A549 (cell line): Measurements from ENCODE around the gene ARFGAP2. TPM values are rescaled to one million over a fixed set of nuclear protein-coding genes. Genes with fewer than 3 reads are reported as not detected.

Source experiments
- ATAC-seq, 2 experiments: fragments of 200-7000 bp in 1 of 2; fragments of >200 bp in 1 of 2; cut with Nextera tagmentation in 1 of 2; cut with Tn5 transposase in 1 of 2; 3 replicates each; pipeline versions ENCODE4 v1.8.0 to v1.9.1; 2018 to 2020; ENCODE audit warnings: mild to moderate bottlenecking in 1 of 2, moderate library complexity in 1 of 2
- CTCF ChIA-PET: fragments of 300-600 bp; sonication (Branson Sonifier 250); formaldehyde crosslinking; extraction: SDS; loops from one replicate; lab custom pipeline; 2021; ENCODE audit warnings: antibody characterized with exemption, inconsistent platforms; lab: Yijun Ruan, JAX
- POLR2A ChIA-PET: fragments of 350-600 bp; formaldehyde crosslinking; extraction: SDS; loops from one replicate; lab custom pipeline; 2021; ENCODE audit warnings: antibody characterized with exemption, inconsistent platforms; lab: Yijun Ruan, JAX
- DNase-seq, 2 experiments: peaks; one replicate each; pipeline versions ENCODE4 v3.0.0 to v3.0.0-alpha.2; 2011 to 2016; ENCODE audit warnings: low read depth in 1 of 2, low spot score in 1 of 2
- FAIRE-seq: peaks from 2 replicates; lab custom pipeline; 2011; peaks lifted over from hg19 to GRCh38; lab: Jason Lieb, UNC
- H3K27ac ChIP-seq, 2 experiments: fragments of >200 bp; sonication (Bioruptor Twin); formaldehyde crosslinking; 3 replicates each; pipeline ENCODE4 v1.5.1; 2016 to 2017
- H3K4me1 ChIP-seq: fragments of >200 bp; sonication (Bioruptor Twin); formaldehyde crosslinking; 3 replicates; pipeline ENCODE4 v1.6.1; 2016
- H3K4me2 ChIP-seq: fragments of >200 bp; sonication (Bioruptor Twin); formaldehyde crosslinking; 3 replicates; pipeline ENCODE4 v1.6.1; 2016
- H3K4me3 ChIP-seq: fragments of >200 bp; sonication (Bioruptor Twin); formaldehyde crosslinking; 3 replicates; pipeline ENCODE4 v1.5.1; 2016
- H3K9me3 ChIP-seq: fragments of >200 bp; sonication (Bioruptor Twin); formaldehyde crosslinking; 3 replicates; pipeline ENCODE4 v1.6.1; 2016
- BHLHE40 ChIP-seq: IDR thresholded peaks from 2 replicates; pipeline ENCODE4 v1.6.1; 2012; ENCODE audit warnings: low read depth, low read length, inconsistent platforms
- CBX2 ChIP-seq: fragments of 200-600 bp; sonication (generic); IDR thresholded peaks from 2 replicates; pipeline ENCODE4 v1.6.1; 2016; ENCODE audit warnings: low read depth, mild to moderate bottlenecking, borderline replicate concordance
- CHD2 ChIP-seq: fragments of 150-350 bp; IDR thresholded peaks from 2 replicates; pipeline ENCODE4 v1.6.1; 2014; ENCODE audit warnings: low read length; ENCODE audit not compliant: partially characterized antibody
- EHMT2 ChIP-seq: fragments of 200-600 bp; sonication (generic); IDR thresholded peaks from 2 replicates; pipeline ENCODE4 v1.6.1; 2016; ENCODE audit warnings: antibody characterized with exemption, low read depth, mild to moderate bottlenecking, moderate library complexity
- ESRRA ChIP-seq: fragments of 150-350 bp; IDR thresholded peaks from 2 replicates; pipeline ENCODE4 v1.6.1; 2014; ENCODE audit warnings: mild to moderate bottlenecking, low read length, borderline replicate concordance
- FOSL2 ChIP-seq, 2 experiments: fragments of 450-650 bp in 1 of 2; fragments of >200 bp in 1 of 2; sonication (Bioruptor Twin) in 1 of 2; formaldehyde crosslinking; IDR thresholded peaks; 2 replicates each; pipeline versions ENCODE4 v1.5.0 to v1.6.1; 2016 to 2020; ENCODE audit warnings: mild to moderate bottlenecking in 1 of 2, moderate library complexity in 1 of 2
- GATA3 ChIP-seq: IDR thresholded peaks from 2 replicates; pipeline ENCODE4 v1.6.1; 2012; ENCODE audit warnings: borderline replicate concordance
- HDAC2 ChIP-seq: fragments of 200-600 bp; sonication (generic); IDR thresholded peaks from 2 replicates; pipeline ENCODE4 v1.6.1; 2016
- HOXB13 ChIP-seq: fragments of 250-450 bp; sonication (Bioruptor Pico); IDR thresholded peaks from 2 replicates; pipeline ENCODE4 v1.5.0; 2020; ENCODE audit warnings: low read depth, mild to moderate bottlenecking, moderate library complexity
- HOXB5 ChIP-seq: fragments of 250-450 bp; sonication (Bioruptor Pico); IDR thresholded peaks from 2 replicates; pipeline ENCODE4 v1.5.0; 2020; ENCODE audit warnings: mild to moderate bottlenecking, moderate library complexity
- MAFK ChIP-seq: fragments of 450-650 bp; IDR thresholded peaks from 2 replicates; pipeline ENCODE4 v1.6.1; 2014; ENCODE audit not compliant: partially characterized antibody
- MAZ ChIP-seq: fragments of 150-350 bp; IDR thresholded peaks from 2 replicates; pipeline ENCODE4 v1.6.1; 2014; ENCODE audit warnings: antibody characterized with exemption, low read depth, low read length, borderline replicate concordance
- NFE2L2 ChIP-seq: fragments of 150-350 bp; conservative IDR thresholded peaks from 2 replicates; pipeline ENCODE4 v1.6.1; 2014; ENCODE audit warnings: low read length
- NPAS2 ChIP-seq: fragments of 250-450 bp; sonication (Bioruptor Pico); IDR thresholded peaks from 2 replicates; pipeline ENCODE4 v1.8.0; 2022; ENCODE audit warnings: mild to moderate bottlenecking, moderate library complexity, borderline replicate concordance
- POLR2A ChIP-seq: IDR thresholded peaks from 2 replicates; pipeline ENCODE4 v1.6.1; 2012; ENCODE audit warnings: mild to moderate bottlenecking, low read length
- RAD21 ChIP-seq, 2 experiments: fragments of >200 bp in 1 of 2; sonication (Bioruptor Twin) in 1 of 2; formaldehyde crosslinking in 1 of 2; IDR thresholded peaks in 1 of 2; conservative IDR thresholded peaks in 1 of 2; 2 replicates in 1 of 2; 3 replicates in 1 of 2; pipeline ENCODE4 v1.6.1; 2012 to 2018; ENCODE audit warnings: inconsistent platforms in 1 of 2
- RNF2 ChIP-seq: fragments of 200-600 bp; sonication (generic); IDR thresholded peaks from 2 replicates; pipeline ENCODE4 v1.6.1; 2016; ENCODE audit warnings: low read depth, mild to moderate bottlenecking, antibody characterized with exemption, moderate library complexity, borderline replicate concordance
- SMC3 ChIP-seq: fragments of >200 bp; sonication (Bioruptor Twin); formaldehyde crosslinking; IDR thresholded peaks from 3 replicates; pipeline ENCODE4 v1.6.1; 2018; ENCODE audit warnings: inconsistent platforms
- SREBF2 ChIP-seq: fragments of 450-650 bp; IDR thresholded peaks from 2 replicates; pipeline ENCODE4 v1.6.1; 2014; ENCODE audit warnings: mild to moderate bottlenecking, moderate library complexity
- ZC3H11A ChIP-seq: fragments of 450-650 bp; IDR thresholded peaks from 2 replicates; pipeline ENCODE4 v1.6.1; 2014; ENCODE audit warnings: antibody characterized with exemption, mild to moderate bottlenecking
- ZFP36 ChIP-seq: fragments of 450-650 bp; IDR thresholded peaks from 2 replicates; pipeline ENCODE4 v1.6.1; 2014; ENCODE audit warnings: borderline replicate concordance; ENCODE audit not compliant: partially characterized antibody
- WGBS: methylation state at CpG from one replicate; pipeline ENCODE4 v1.1.6; 2017; ENCODE audit errors: missing lambda C conversion rate; 5-methylcytosine and 5-hydroxymethylcytosine counted together
- polyA plus RNA-seq, 4 experiments: library from polyadenylated mRNA; depleted of rRNA in 3 of 4; stranded (reverse); fragments of >200 nt; fragmentation: RNase III in 1 of 4; extraction: RNeasy Plus Mini Kit Qiagen cat#74134 plus additional on column Dnase treatment in 1 of 4; gene quantifications; 2 replicates in 3 of 4; 3 replicates in 1 of 4; pipeline ENCODE4 v1.2.3, GENCODE V29; 2011 to 2017
- TF ChIP-seq, protein P1 (sequence below): IDR thresholded peaks from 2 replicates; pipeline ENCODE4 v1.6.1; 2012; ENCODE audit warnings: low read depth, borderline replicate concordance
- TF ChIP-seq, protein P2 (sequence below): fragments of 250-450 bp; sonication (Bioruptor Pico); IDR thresholded peaks from 2 replicates; pipeline ENCODE4 v1.5.0; 2020; ENCODE audit warnings: low read depth, mild to moderate bottlenecking, moderate library complexity
- TF ChIP-seq, protein P3 (sequence below): fragments of 250-450 bp; sonication (Bioruptor Pico); IDR thresholded peaks from 2 replicates; pipeline ENCODE4 v1.5.0; 2021; ENCODE audit warnings: mild to moderate bottlenecking, moderate library complexity, borderline replicate concordance
- TF ChIP-seq, protein P4 (sequence below): IDR thresholded peaks from 2 replicates; pipeline ENCODE4 v1.6.1; 2012

The ARFGAP2 gene
- polyA plus RNA-seq, 2 of the 4 experiments (the other 2 are of a cell fraction), result 29.5 to 34.0 TPM

DNA sequence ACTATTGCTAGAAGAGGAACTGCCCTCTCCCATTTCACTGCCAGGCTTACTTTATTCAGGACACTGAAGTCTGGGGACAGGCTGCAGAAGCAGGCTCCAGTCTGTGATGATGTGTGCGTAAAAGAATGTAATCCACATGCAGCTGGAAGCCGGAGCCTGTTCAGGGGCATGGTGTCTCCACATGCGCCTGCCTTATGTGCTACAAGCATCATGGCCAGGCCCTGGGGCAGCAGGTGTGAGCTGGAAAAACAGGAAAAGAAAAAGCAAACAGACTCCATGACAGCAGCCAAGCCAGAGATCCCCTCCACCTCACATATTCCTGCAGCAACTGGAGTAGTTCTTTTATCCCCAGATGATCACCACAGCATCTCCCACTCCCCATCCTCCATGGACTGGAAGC is 33.4 kb downstream of the ARFGAP2 start:
- no peak; a peak in 1 of 6 replicates for ATAC-seq
- TF ChIP-seq SMC3, result no peak
- no peak for TF ChIP-seq ZC3H11A
- no peak for TF ChIP-seq FOSL2 (IDR thresholded peaks at IDR 0.05)
- TF ChIP-seq FOSL2 (CRISPR knock-in tag; IDR thresholded peaks at IDR 0.05), result no peak
- TF ChIP-seq ZFP36, result no peak
- TF ChIP-seq, protein P1, sequence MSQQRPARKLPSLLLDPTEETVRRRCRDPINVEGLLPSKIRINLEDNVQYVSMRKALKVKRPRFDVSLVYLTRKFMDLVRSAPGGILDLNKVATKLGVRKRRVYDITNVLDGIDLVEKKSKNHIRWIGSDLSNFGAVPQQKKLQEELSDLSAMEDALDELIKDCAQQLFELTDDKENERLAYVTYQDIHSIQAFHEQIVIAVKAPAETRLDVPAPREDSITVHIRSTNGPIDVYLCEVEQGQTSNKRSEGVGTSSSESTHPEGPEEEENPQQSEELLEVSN, result no peak
- no peak for TF ChIP-seq POLR2A
- TF ChIP-seq NFE2L2, result no peak
- TF ChIP-seq GATA3, result no peak
- no peak for TF ChIP-seq ESRRA
- no peak for TF ChIP-seq RNF2
- TF ChIP-seq, protein P2, sequence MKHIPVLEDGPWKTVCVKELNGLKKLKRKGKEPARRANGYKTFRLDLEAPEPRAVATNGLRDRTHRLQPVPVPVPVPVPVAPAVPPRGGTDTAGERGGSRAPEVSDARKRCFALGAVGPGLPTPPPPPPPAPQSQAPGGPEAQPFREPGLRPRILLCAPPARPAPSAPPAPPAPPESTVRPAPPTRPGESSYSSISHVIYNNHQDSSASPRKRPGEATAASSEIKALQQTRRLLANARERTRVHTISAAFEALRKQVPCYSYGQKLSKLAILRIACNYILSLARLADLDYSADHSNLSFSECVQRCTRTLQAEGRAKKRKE (CRISPR knock-in tag), result no peak
- no peak for TF ChIP-seq HOXB5 (CRISPR knock-in tag)
- TF ChIP-seq CHD2, result no peak
- no peak for TF ChIP-seq CBX2
- Histone ChIP-seq H3K4me3 (no peak overlapping the region), H3K27ac (no peak overlapping the region), H3K4me1 (no peaks in the 10 kb centered on the region), H3K9me3 (no peaks in the 10 kb centered on the region), H3K4me2 (no peak overlapping the region)
- ChIA-PET CTCF (interaction anchor here (1.2 to 2.8 kb wide), 5 partner anchors 9 to 247 kb away, joined by 4 to 33 read pairs (median 4); no protein-coding TSS in a partner anchor), POLR2A (no interaction called here)
- no peak for FAIRE-seq
- 75% methylated on average over 3 of the region's 3 CpGs for WGBS
- no peak for DNase-seq

DNA sequence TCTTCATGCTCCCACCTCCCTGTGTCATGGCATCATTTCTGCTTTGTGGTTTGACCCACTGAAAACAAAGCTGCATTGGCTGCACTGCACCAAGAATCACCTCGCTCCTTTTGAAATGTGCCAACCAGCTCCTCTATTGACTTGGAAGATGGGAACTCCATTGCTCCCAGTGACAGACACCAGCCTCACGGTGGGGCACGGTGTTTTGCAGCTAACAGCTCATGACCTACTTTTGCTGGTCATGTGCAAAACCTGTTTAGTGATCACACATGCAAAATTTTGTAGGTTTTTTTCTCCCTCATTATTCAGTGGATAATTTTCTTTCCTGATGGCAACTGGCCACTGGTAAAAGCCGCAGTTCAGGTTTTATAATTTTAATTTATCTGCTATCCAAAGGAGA is 36.8 kb downstream of the ARFGAP2 start:
- no peak overlapping the region for H3K4me3 ChIP-seq
- no peak for DNase-seq
- POLR2A ChIA-PET, result no interaction called here
- ATAC-seq, result no peak
- WGBS, result 88% methylated on average over 4 of the region's 4 CpGs
- CTCF ChIA-PET, result interaction anchor here (0.6 to 1.9 kb wide), 9 partner anchors 10 to 268 kb away, joined by 3 to 10 read pairs (median 3); no protein-coding TSS in a partner anchor
- H3K9me3 ChIP-seq, result no peaks in the 10 kb centered on the region
- FAIRE-seq, result no peak
- H3K27ac ChIP-seq, result no peak overlapping the region
- no peaks in the 10 kb centered on the region for H3K4me1 ChIP-seq
- no peak for TF ChIP-seq HOXB13 (CRISPR knock-in tag)
- TF ChIP-seq, protein P1, result no peak
- no peak for TF ChIP-seq SREBF2
- no peak overlapping the region for H3K4me2 ChIP-seq

- no peak for DNase-seq
- Histone ChIP-seq H3K4me1 (no peaks in the 10 kb centered on the region), H3K27ac (no peak overlapping the region), H3K9me3 (no peaks in the 10 kb centered on the region), H3K4me3 (no peak overlapping the region), H3K4me2 (no peak overlapping the region)
- ATAC-seq, result no peak
- peak; percentile 22 for TF ChIP-seq MAFK
- no peak for TF ChIP-seq SMC3
- WGBS, result 90% methylated on average over 2 of the region's 2 CpGs
- ChIA-PET CTCF (interaction anchor here (0.6 to 1.1 kb wide), 2 partner anchors 10 to 171 kb away, joined by 3 read pairs; no protein-coding TSS in a partner anchor), POLR2A (no interaction called here)
- no peak for FAIRE-seq
Measured at GRCh38 chr11:47137476-47137875, 39.2 kb downstream of the ARFGAP2 start.

GRCh38 chr11:47136921-47137320 is 39.8 kb downstream of the ARFGAP2 start:
- POLR2A ChIA-PET, result no interaction called here
- Histone ChIP-seq H3K27ac (no peak overlapping the region), H3K4me3 (no peak overlapping the region), H3K9me3 (no peaks in the 10 kb centered on the region), H3K4me1 (no peaks in the 10 kb centered on the region), H3K4me2 (no peak overlapping the region)
- FAIRE-seq (no peak), DNase-seq (no peak), ATAC-seq (no peak)
- CTCF ChIA-PET, result interaction anchor here (0.6 to 3.5 kb wide), 3 partner anchors 9 to 170 kb away, joined by 3 to 14 read pairs (median 3); no protein-coding TSS in a partner anchor
- 91% methylated on average over 3 of the region's 3 CpGs for WGBS
- TF ChIP-seq EHMT2 (no peak), BHLHE40 (no peak), MAFK (no peak), MAZ (no peak), RAD21 (conservative IDR thresholded peaks at IDR 0.05 in 1 of 2, IDR thresholded peaks at IDR 0.05 in 1 of 2) (no peak), GATA3 (no peak), NPAS2 (CRISPR knock-in tag) (no peak), HDAC2 (no peak), CHD2 (no peak)
- TF ChIP-seq, protein P3, sequence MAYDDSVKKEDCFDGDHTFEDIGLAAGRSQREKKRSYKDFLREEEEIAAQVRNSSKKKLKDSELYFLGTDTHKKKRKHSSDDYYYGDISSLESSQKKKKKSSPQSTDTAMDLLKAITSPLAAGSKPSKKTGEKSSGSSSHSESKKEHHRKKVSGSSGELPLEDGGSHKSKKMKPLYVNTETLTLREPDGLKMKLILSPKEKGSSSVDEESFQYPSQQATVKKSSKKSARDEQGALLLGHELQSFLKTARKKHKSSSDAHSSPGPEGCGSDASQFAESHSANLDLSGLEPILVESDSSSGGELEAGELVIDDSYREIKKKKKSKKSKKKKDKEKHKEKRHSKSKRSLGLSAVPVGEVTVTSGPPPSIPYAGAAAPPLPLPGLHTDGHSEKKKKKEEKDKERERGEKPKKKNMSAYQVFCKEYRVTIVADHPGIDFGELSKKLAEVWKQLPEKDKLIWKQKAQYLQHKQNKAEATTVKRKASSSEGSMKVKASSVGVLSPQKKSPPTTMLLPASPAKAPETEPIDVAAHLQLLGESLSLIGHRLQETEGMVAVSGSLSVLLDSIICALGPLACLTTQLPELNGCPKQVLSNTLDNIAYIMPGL (CRISPR knock-in tag), result no peak
- TF ChIP-seq, protein P4, sequence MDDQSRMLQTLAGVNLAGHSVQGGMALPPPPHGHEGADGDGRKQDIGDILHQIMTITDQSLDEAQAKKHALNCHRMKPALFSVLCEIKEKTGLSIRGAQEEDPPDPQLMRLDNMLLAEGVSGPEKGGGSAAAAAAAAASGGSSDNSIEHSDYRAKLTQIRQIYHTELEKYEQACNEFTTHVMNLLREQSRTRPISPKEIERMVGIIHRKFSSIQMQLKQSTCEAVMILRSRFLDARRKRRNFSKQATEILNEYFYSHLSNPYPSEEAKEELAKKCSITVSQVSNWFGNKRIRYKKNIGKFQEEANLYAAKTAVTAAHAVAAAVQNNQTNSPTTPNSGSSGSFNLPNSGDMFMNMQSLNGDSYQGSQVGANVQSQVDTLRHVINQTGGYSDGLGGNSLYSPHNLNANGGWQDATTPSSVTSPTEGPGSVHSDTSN, result no peak
